ENCODE results near the gene NRXN3. TPM values are rescaled to one million over a fixed set of nuclear protein-coding genes. Genes with fewer than 3 reads are reported as not detected.

Gene NRXN3
- total RNA-seq, 4 donors from 2014 or later, result 4.1 to 11.9 (median 5.8) TPM

GRCh38 chr14:78259831-78260230 lies 89.7 kb downstream of the NRXN3 start:
- in situ Hi-C loops (cut with MboI; ENCODE audit: low pct_ligation_motif_present in 1 of 4, low pct_unique_long_range_greater_than_20kb in 1 of 4, low sequenced_read_pairs in 3 of 4) (no loop called here), intact Hi-C loops (cut with DNase I; ENCODE audit: low total_unique reads) (no loop called here)
- TF ChIP-seq CTCF (IDR thresholded peaks at IDR 0.05), result no peak
- no peak for TF ChIP-seq POLR2AphosphoS5 (IDR thresholded peaks at IDR 0.05)
- TF ChIP-seq EP300 (IDR thresholded peaks at IDR 0.05; ENCODE audit: low read depth), result no peak
- TF ChIP-seq POLR2A (IDR thresholded peaks at IDR 0.05), result no peak
- no peaks in the 10 kb centered on the region for H3K36me3 ChIP-seq
- H3K27me3 ChIP-seq, result no peaks in the 10 kb centered on the region
- H3K27ac ChIP-seq, result no peak overlapping the region
- no peaks in the 10 kb centered on the region for H3K4me1 ChIP-seq
- no peak overlapping the region for H3K4me3 ChIP-seq
- 84% methylated on average over 6 of the region's 6 CpGs; no CpG with 5 or more reads in 1 of the 2 donors for WGBS, 2 donors (ENCODE audit: low coverage in 1 of 2)
- no peak for DNase-seq
- H3K9me3 ChIP-seq, result no peaks in the 10 kb centered on the region

DNA sequence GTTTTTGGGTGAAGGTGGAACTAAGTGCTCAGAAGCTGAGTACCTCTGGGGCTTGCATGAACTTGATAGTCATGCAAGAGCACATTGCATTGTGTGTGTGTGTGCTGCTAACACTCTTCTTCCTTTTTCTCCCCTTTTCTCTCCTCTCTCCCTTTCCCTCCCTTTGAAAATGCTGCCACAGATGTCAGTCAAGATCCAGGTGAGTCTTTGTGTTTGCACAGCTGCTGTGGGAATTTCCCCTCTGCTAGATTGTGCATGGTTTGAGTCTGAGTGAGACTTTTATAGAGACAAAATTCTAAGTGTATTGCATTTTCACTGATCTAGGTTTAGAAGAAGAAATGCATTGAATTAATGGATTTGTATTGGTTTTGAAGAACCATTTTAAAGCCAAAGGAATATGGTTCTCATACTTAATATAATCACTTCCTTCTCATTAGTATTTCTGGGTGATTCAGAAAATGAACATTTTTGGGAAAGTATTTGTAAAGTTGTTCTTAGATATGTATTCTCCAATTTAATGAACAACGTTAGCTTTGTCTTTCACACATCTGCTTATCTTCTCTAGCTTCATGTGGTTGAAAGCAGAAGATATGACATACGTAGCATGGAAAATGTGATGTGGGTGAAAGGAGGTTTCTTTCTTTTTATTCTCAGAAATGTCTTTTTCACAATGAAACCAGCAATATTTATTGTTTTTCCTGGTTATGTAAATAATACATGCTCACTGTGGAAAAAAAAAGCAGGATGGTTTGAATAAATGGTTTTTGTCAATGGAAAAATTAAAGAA lies 108.5 kb downstream of the NRXN3 start:
- no peak overlapping the region for H3K27ac ChIP-seq
- no peaks in the 10 kb centered on the region for H3K9me3 ChIP-seq
- H3K36me3 ChIP-seq, result no peaks in the 10 kb centered on the region
- 67% methylated on average over 2 of the region's 2 CpGs for WGBS, 2 donors (ENCODE audit: low coverage in 1 of 2)
- in situ Hi-C loops (cut with MboI; ENCODE audit: low pct_ligation_motif_present in 1 of 4, low pct_unique_long_range_greater_than_20kb in 1 of 4, low sequenced_read_pairs in 3 of 4), result no loop called here
- no peaks in the 10 kb centered on the region for H3K4me1 ChIP-seq
- TF ChIP-seq POLR2A (IDR thresholded peaks at IDR 0.05) (no peak), CTCF (IDR thresholded peaks at IDR 0.05) (no peak), POLR2AphosphoS5 (IDR thresholded peaks at IDR 0.05) (no peak), EP300 (IDR thresholded peaks at IDR 0.05; ENCODE audit: low read depth) (no peak)
- H3K27me3 ChIP-seq, result no peaks in the 10 kb centered on the region
- no peak overlapping the region for H3K4me3 ChIP-seq
- intact Hi-C loops (cut with DNase I; ENCODE audit: low total_unique reads), result no loop called here
- no peak for DNase-seq

DNA sequence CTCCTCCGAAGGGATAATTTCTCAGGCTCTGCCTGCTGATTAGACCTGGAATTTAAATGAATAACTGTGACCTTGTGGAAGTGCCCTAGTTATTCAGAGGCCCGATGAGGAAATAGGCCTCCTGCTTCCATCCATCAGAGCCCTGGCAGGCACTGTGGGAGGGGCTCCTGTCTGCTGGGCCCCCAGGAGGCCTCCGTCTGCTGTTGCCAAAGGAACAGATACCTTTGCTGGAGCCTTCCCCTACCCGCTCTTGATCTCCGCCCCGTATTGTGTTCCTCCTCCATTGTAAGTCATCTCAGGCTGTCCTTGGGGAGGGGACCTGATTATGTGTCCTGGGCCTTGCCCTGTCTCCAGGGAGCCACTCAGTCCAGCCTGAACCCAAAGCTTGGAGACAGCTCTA lies 112.3 kb downstream of the NRXN3 start:
- TF ChIP-seq CTCF (IDR thresholded peaks at IDR 0.05) (no peak), POLR2A (IDR thresholded peaks at IDR 0.05) (no peak), EP300 (IDR thresholded peaks at IDR 0.05; ENCODE audit: low read depth) (no peak)
- in situ Hi-C loops (cut with MboI; ENCODE audit: low pct_ligation_motif_present in 1 of 4, low pct_unique_long_range_greater_than_20kb in 1 of 4, low sequenced_read_pairs in 3 of 4), result no loop called here
- Histone ChIP-seq H3K4me3 (no peak overlapping the region), H3K4me1 (no peaks in the 10 kb centered on the region), H3K27ac (no peak overlapping the region), H3K9me3 (no peaks in the 10 kb centered on the region), H3K27me3 (no peaks in the 10 kb centered on the region), H3K36me3 (no peaks in the 10 kb centered on the region)
- intact Hi-C loops (cut with DNase I; ENCODE audit: low total_unique reads), result no loop called here
- DNase-seq, result no peak
- 67% methylated on average over 3 to 6 of the region's 6 CpGs for WGBS, 2 donors (ENCODE audit: low coverage in 1 of 2)

- Histone ChIP-seq H3K36me3 (no peaks in the 10 kb centered on the region), H3K27me3 (no peaks in the 10 kb centered on the region), H3K27ac (no peak overlapping the region), H3K4me1 (no peaks in the 10 kb centered on the region), H3K4me3 (no peak overlapping the region), H3K9me3 (no peaks in the 10 kb centered on the region)
- 59% methylated on average over 3 of the region's 3 CpGs; no CpG with 5 or more reads in 1 of the 2 donors for WGBS, 2 donors (ENCODE audit: low coverage in 1 of 2)
- no peak for DNase-seq
- TF ChIP-seq CTCF (IDR thresholded peaks at IDR 0.05), result no peak
- no peak for TF ChIP-seq POLR2A (IDR thresholded peaks at IDR 0.05)
- TF ChIP-seq EP300 (IDR thresholded peaks at IDR 0.05; ENCODE audit: low read depth), result no peak
- TF ChIP-seq POLR2AphosphoS5 (IDR thresholded peaks at IDR 0.05), result no peak
- in situ Hi-C loops (cut with MboI; ENCODE audit: low pct_ligation_motif_present in 1 of 4, low pct_unique_long_range_greater_than_20kb in 1 of 4, low sequenced_read_pairs in 3 of 4) (no loop called here), intact Hi-C loops (cut with DNase I; ENCODE audit: low total_unique reads) (no loop called here)
Measured at GRCh38 chr14:78286210-78286609, 116.0 kb downstream of the NRXN3 start.
